Measurements from ENCODE around the gene IL36B. TPM values are rescaled to one million over a fixed set of nuclear protein-coding genes. Genes with fewer than 3 reads are reported as not detected.

Gene IL36B
- total RNA-seq, 4 donors from 2014 or later, result 2.3 to 11.9 (median 7.6) TPM

DNA sequence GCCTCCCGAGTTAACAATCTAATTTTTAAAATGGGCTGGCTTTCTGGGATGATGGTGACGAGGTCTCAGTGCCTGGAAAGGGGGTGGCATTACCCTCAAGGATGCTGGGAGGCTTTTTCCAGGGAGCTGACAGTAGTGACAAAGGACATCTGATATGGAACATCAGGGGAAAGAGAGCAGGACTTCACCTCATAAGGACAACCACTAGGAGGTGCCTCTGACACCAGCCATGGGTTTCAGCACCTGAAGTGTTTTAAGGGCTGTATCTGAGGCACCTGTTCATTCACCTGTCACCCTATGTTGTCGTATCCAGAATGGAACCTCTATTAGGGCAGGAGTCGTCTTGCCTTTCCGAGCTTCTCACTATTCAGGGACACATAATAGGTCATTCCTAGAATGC, 10.8 kb downstream of the IL36B start:
- no peak for TF ChIP-seq POLR2A (IDR thresholded peaks at IDR 0.05)
- TF ChIP-seq, protein P1, sequence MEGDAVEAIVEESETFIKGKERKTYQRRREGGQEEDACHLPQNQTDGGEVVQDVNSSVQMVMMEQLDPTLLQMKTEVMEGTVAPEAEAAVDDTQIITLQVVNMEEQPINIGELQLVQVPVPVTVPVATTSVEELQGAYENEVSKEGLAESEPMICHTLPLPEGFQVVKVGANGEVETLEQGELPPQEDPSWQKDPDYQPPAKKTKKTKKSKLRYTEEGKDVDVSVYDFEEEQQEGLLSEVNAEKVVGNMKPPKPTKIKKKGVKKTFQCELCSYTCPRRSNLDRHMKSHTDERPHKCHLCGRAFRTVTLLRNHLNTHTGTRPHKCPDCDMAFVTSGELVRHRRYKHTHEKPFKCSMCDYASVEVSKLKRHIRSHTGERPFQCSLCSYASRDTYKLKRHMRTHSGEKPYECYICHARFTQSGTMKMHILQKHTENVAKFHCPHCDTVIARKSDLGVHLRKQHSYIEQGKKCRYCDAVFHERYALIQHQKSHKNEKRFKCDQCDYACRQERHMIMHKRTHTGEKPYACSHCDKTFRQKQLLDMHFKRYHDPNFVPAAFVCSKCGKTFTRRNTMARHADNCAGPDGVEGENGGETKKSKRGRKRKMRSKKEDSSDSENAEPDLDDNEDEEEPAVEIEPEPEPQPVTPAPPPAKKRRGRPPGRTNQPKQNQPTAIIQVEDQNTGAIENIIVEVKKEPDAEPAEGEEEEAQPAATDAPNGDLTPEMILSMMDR (IDR thresholded peaks at IDR 0.05), result no peak
- peak in 1 of 2 donors; percentile 53 for DNase-seq (ENCODE audit: low spot score in 2 of 2)
- no peak overlapping the region for H3K4me3 ChIP-seq (ENCODE audit: low read depth, poor library complexity, severe bottlenecking)
- intact Hi-C loops (cut with DNase I; ENCODE audit: low total_unique reads), result no loop called here
- WGBS, 2 donors, result 56 to 58% methylated on average over 5 of the region's 5 CpGs

DNA sequence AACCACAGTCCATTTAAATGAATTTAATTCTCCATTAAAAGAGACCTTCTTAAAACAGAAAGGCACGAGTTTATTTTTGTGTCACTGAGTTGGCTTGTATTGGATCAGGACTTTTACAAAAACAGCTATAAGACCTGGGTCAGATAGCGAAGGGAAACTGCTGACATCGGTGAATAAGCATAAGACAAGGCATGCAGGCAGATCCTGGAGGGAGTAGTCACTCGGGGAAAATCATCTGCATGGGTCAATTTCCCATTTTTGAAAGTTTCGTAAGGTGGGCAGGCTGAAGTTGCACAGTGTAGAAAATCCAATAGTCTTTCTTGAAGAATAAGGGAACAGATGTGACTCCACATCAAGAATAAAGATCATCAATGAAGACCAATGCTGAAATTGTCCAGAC, 12.9 kb downstream of the IL36B start:
- DNase-seq (ENCODE audit: low spot score in 2 of 2), result no peak
- intact Hi-C loops (cut with DNase I; ENCODE audit: low total_unique reads), result no loop called here
- WGBS, 2 donors, result 59 to 65% methylated on average over 5 of the region's 5 CpGs
- no peak overlapping the region for H3K4me3 ChIP-seq (ENCODE audit: low read depth, poor library complexity, severe bottlenecking)
- TF ChIP-seq, protein P1 (IDR thresholded peaks at IDR 0.05), result no peak
- no peak for TF ChIP-seq POLR2A (IDR thresholded peaks at IDR 0.05)

DNA sequence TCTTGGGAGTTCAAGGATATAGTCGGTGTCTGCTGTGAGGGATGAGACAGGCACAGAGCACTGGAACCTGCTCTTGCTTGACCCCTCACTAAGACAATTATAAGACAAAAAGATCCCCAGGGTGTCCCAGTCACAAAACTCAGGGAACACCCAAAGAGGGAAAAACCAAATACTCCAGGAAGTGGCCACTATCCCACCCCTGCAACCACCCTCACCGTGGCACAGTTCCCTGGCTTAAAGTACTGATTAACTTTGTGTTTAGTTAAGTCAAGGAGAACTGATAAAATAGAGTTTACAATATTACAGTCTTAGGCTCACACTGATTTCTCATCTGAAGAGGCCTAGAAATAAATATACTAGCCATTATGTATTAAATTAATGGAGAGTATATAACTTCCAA, 13.5 kb downstream of the IL36B start:
- WGBS, 2 donors, result 91 to 94% methylated on average over 2 of the region's 2 CpGs
- DNase-seq (ENCODE audit: low spot score in 2 of 2), result no peak

DNA sequence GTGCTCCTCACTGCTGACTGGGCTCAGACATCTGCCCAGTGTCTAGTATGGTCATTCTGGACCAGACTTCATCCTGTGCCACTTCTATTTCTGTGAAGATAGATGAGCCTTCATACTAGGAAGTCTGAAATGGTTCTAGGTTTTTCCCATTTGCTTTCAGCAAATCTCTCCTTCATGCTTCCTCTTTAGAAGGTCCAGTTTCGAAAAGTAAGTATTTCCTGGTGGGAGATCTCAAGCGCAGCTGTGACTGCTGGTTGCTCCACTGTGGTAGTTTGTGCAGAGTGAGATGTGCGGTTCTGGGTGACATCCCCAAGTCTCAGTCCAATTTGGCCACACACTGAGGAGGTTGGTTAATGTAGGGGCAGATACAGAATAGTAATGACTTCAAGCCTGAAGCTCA, 14.4 kb downstream of the IL36B start:
- no peak for DNase-seq (ENCODE audit: low spot score in 2 of 2)
- intact Hi-C loops (cut with DNase I; ENCODE audit: low total_unique reads), result no loop called here
- H3K4me3 ChIP-seq (ENCODE audit: low read depth, poor library complexity, severe bottlenecking), result no peak overlapping the region
- 85 to 88% methylated on average over 3 of the region's 3 CpGs for WGBS, 2 donors
- TF ChIP-seq, protein P1 (IDR thresholded peaks at IDR 0.05), result no peak
- no peak for TF ChIP-seq POLR2A (IDR thresholded peaks at IDR 0.05)

More for the DNA sequence above, 13.5 kb downstream of the IL36B start:
- TF ChIP-seq POLR2A (IDR thresholded peaks at IDR 0.05), result no peak
- TF ChIP-seq, protein P1 (IDR thresholded peaks at IDR 0.05), result no peak
- no peak overlapping the region for H3K4me3 ChIP-seq (ENCODE audit: low read depth, poor library complexity, severe bottlenecking)
- intact Hi-C loops (cut with DNase I; ENCODE audit: low total_unique reads), result no loop called here

DNA sequence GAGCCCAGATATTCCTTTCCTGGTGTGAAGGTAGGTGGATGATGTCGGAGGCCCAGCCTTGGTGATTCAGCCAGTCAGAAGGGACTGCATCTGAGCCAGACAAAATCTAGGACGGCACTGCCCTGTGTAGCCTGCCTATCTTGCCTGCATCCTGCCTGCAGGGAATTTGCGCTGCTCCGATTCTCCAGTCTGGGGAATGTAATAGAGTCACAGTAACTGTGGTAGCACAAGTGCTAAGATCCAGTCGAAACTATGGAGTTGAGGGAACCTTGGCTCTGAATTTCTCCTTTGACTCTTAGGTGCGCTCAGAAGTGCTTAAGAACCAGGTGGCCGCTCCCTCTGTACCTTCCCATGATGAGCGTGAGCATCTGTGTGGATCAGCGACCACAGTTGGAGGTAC, 15.9 kb downstream of the IL36B start:
- no peak for DNase-seq (ENCODE audit: low spot score in 2 of 2)
- intact Hi-C loops (cut with DNase I; ENCODE audit: low total_unique reads), result no loop called here
- TF ChIP-seq, protein P1 (IDR thresholded peaks at IDR 0.05), result no peak
- no peak for TF ChIP-seq POLR2A (IDR thresholded peaks at IDR 0.05)
- no peak overlapping the region for H3K4me3 ChIP-seq (ENCODE audit: low read depth, poor library complexity, severe bottlenecking)
- 91 to 93% methylated on average over 9 of the region's 9 CpGs for WGBS, 2 donors

DNA sequence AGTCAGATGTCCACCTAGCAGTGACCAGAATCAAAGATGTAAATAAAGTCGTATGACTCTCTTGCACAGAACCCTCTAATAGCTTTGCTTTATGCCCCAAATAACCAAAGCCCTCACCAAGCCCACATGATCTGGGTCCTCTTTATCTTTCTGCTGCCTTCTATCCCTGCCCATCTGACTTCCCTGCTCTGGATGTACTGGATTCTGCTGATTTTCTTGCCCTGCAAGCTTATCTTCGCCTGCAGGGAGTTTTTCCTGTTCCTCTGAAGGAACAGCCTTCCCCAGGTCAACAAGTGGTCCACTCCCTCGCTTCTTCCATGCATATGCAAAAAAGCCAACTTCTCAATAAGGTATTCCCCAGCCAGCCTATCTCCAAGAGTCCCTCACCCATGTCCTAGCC, 18.7 kb downstream of the IL36B start:
- DNase-seq (ENCODE audit: low spot score in 2 of 2), result peak in 1 of 2 donors; percentile 14
- no peak for TF ChIP-seq POLR2A (IDR thresholded peaks at IDR 0.05)
- TF ChIP-seq, protein P1 (IDR thresholded peaks at IDR 0.05), result no peak
- H3K4me3 ChIP-seq (ENCODE audit: low read depth, poor library complexity, severe bottlenecking), result no peak overlapping the region
- intact Hi-C loops (cut with DNase I; ENCODE audit: low total_unique reads), result no loop called here
- 70 to 79% methylated on average over 3 of the region's 3 CpGs for WGBS, 2 donors
